PC-9 (cell line): Measurements from ENCODE around the gene ADGRL3.

ENCODE experiments used
- EZH2 ChIP-seq: fragments of 200-600 bp; sonication (generic); IDR thresholded peaks from 2 replicates; pipeline ENCODE4 v1.8.0; 2017; ENCODE audit warnings: antibody characterized with exemption, low read depth
- TF ChIP-seq, protein P1 (sequence below): fragments of 200-600 bp; sonication (generic); conservative IDR thresholded peaks from 2 replicates; pipeline ENCODE4 v1.6.1; 2017; ENCODE audit warnings: mixed run types, antibody characterized with exemption, mild to moderate bottlenecking, moderate library complexity

DNA sequence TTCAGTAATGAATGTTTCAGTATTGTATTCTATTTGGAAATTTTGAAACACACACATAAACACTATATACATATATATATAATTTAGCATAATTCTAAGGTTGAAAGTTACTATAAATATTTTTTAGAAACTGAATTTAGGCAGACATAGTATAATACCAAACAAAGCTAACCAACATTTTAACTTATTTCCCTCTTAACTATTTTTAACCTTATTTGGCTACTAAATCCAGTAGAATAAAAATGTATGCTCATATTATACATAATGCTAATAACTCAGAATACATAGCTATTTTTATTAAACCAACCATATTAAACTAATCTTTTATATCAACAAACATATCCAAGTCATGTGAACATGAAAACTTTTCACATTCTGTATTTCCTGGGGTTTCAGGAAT lies 563.6 kb downstream of the ADGRL3 start:
- TF ChIP-seq, protein P1, sequence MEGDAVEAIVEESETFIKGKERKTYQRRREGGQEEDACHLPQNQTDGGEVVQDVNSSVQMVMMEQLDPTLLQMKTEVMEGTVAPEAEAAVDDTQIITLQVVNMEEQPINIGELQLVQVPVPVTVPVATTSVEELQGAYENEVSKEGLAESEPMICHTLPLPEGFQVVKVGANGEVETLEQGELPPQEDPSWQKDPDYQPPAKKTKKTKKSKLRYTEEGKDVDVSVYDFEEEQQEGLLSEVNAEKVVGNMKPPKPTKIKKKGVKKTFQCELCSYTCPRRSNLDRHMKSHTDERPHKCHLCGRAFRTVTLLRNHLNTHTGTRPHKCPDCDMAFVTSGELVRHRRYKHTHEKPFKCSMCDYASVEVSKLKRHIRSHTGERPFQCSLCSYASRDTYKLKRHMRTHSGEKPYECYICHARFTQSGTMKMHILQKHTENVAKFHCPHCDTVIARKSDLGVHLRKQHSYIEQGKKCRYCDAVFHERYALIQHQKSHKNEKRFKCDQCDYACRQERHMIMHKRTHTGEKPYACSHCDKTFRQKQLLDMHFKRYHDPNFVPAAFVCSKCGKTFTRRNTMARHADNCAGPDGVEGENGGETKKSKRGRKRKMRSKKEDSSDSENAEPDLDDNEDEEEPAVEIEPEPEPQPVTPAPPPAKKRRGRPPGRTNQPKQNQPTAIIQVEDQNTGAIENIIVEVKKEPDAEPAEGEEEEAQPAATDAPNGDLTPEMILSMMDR: no peak
- no peak for TF ChIP-seq EZH2
